GM12878 (cell line): ENCODE measurements around the gene ITPR2. TPM values are rescaled to one million over a fixed set of nuclear protein-coding genes. Genes with fewer than 3 reads are reported as not detected.

Experiments
- ATAC-seq: fragments of 200-7000 bp; cut with Tn5 transposase; 3 replicates; pipeline ENCODE4 v1.9.1; 2020; ENCODE audit warnings: mild to moderate bottlenecking, moderate library complexity
- BruUV-seq: library from RNA; stranded (reverse); fragments of 400-500 nt; replicated peaks from 2 replicates; lab custom pipeline; 2021; lab: Mats Ljungman, UMichigan
- CTCF ChIA-PET: fragments of 300-600 bp; sonication (Branson Sonifier 250); formaldehyde crosslinking; extraction: SDS; loops from one replicate; lab custom pipeline; 2021; ENCODE audit warnings: inconsistent platforms; lab: Yijun Ruan, JAX
- POLR2A ChIA-PET: fragments of 350-600 bp; formaldehyde crosslinking; extraction: SDS; loops from one replicate; lab custom pipeline; 2021; ENCODE audit warnings: inconsistent platforms; lab: Charles Lee
- RAD21 ChIA-PET: fragments of 300-600 bp; sonication (Branson Sonifier 250); formaldehyde crosslinking; loops from one replicate; lab custom pipeline; 2023; ENCODE audit warnings: antibody characterized with exemption; ENCODE audit not compliant: unreplicated experiment; lab: Charles Lee
- SMC1A ChIA-PET: fragments of 300-600 bp; sonication (Branson Sonifier 250); formaldehyde crosslinking; loops from one replicate; lab custom pipeline; 2023; ENCODE audit not compliant: unreplicated experiment, uncharacterized antibody; lab: Charles Lee
- DNase-seq: peaks from one replicate; pipeline ENCODE4 v3.0.0-alpha.2; 2011; ENCODE audit warnings: low read depth, low spot score
- FAIRE-seq: peaks from 3 replicates; lab custom pipeline; 2011; peaks lifted over from hg19 to GRCh38; lab: Jason Lieb, UNC
- H2AFZ ChIP-seq: 2 replicates; pipeline ENCODE4 v1.6.0; 2011; ENCODE audit warnings: low read depth, low read length, control low read depth; ENCODE audit not compliant: control insufficient read depth
- H3K27ac ChIP-seq: 2 replicates; pipeline ENCODE4 v1.5.1; 2011; ENCODE audit warnings: control low read depth; ENCODE audit not compliant: control insufficient read depth, insufficient read depth
- H3K27me3 ChIP-seq, 2 experiments: replicated peaks in 1 of 2; 2 replicates each; pipeline versions ENCODE4 v1.6.0 to v1.6.1; 2011; ENCODE audit warnings: low read length in 1 of 2; ENCODE audit not compliant: control insufficient read depth in 2 of 2, insufficient read depth in 2 of 2
- H3K36me3 ChIP-seq, 2 experiments: 2 replicates each; pipeline ENCODE4 v1.5.1; 2011; ENCODE audit warnings: low read length in 1 of 2; ENCODE audit not compliant: control insufficient read depth in 2 of 2, insufficient read depth in 2 of 2
- H3K4me1 ChIP-seq: 2 replicates; pipeline ENCODE4 v1.6.1; 2011; ENCODE audit warnings: mild to moderate bottlenecking, low read length, moderate library complexity, mixed read lengths; ENCODE audit not compliant: control insufficient read depth, insufficient read depth
- H3K4me2 ChIP-seq: 2 replicates; pipeline ENCODE4 v1.6.0; 2011; ENCODE audit warnings: control low read depth; ENCODE audit not compliant: control insufficient read depth, insufficient read depth
- H3K4me3 ChIP-seq: fragments of 200-600 bp; sonication (generic); 2 replicates; pipeline ENCODE4 v1.5.1; 2016
- H3K79me2 ChIP-seq: 2 replicates; pipeline ENCODE4 v1.6.0; 2011; ENCODE audit warnings: low read length; ENCODE audit not compliant: control insufficient read depth, insufficient read depth
- H3K9ac ChIP-seq: 2 replicates; pipeline ENCODE4 v1.8.0; 2011; ENCODE audit warnings: low read length, control low read depth, mixed read lengths; ENCODE audit not compliant: control insufficient read depth, insufficient read depth
- H3K9me3 ChIP-seq: replicated peaks from 3 replicates; pipeline ENCODE4 v1.5.1; 2011; ENCODE audit warnings: mild to moderate bottlenecking, low read length; ENCODE audit not compliant: control insufficient read depth, insufficient read depth
- H4K20me1 ChIP-seq: 2 replicates; pipeline ENCODE4 v1.6.0; 2011; ENCODE audit not compliant: control insufficient read depth, insufficient read depth
- BACH1 ChIP-seq: fragments of 450-650 bp; IDR thresholded peaks from 2 replicates; pipeline ENCODE4 v1.6.1; 2017; ENCODE audit warnings: mild to moderate bottlenecking, borderline replicate concordance
- IRF4 ChIP-seq: IDR thresholded peaks from 2 replicates; pipeline ENCODE4 v1.6.1; 2011; ENCODE audit warnings: low read depth, low read length
- MLLT1 ChIP-seq: fragments of 450-650 bp; IDR thresholded peaks from 2 replicates; pipeline ENCODE4 v1.6.1; 2016; ENCODE audit warnings: mild to moderate bottlenecking
- MTA3 ChIP-seq: IDR thresholded peaks from 2 replicates; pipeline ENCODE4 v1.6.1; 2012; ENCODE audit warnings: low read length, inconsistent platforms, borderline replicate concordance
- NFYA ChIP-seq: IDR thresholded peaks from 2 replicates; pipeline ENCODE4 v1.6.1; 2011; ENCODE audit warnings: low read depth, mild to moderate bottlenecking, low read length, improper control_type of control experiment, borderline replicate concordance
- PKNOX1 ChIP-seq: fragments of 450-650 bp; IDR thresholded peaks from 2 replicates; pipeline ENCODE4 v1.6.1; 2016; ENCODE audit warnings: mild to moderate bottlenecking
- WGBS: methylation state at CpG from one replicate; pipeline ENCODE4 v1.1.6; 2016; ENCODE audit warnings: low lambda C conversion rate; ENCODE audit not compliant: insufficient replicate concordance, insufficient coverage; ENCODE audit errors: missing lambda C conversion rate; 5-methylcytosine and 5-hydroxymethylcytosine counted together
- in situ Hi-C: fragments of 300-500 bp; cut with MboI; formaldehyde crosslinking; loops from 9 replicates; pipeline ENCODE4 v1.14.3; 2018; ENCODE audit warnings: mixed read lengths
- intact Hi-C: fragments of 100-400 bp; cut with micrococcal nuclease; formaldehyde crosslinking; loops from one replicate; pipeline ENCODE4 v1.14.2; 2022; ENCODE audit not compliant: unreplicated experiment
- polyA plus RNA-seq, 11 experiments: library from polyadenylated mRNA; depleted of rRNA in 4 of 11; unstranded in 6 of 11; stranded (reverse) in 5 of 11; fragments of >200 nt; fragmentation: Nextera tagmentation in 4 of 11; fragmentation: Illumina TruSeq in 1 of 11; extraction: Ambion mirVana in 4 of 11; extraction: Trizol in 1 of 11; gene quantifications; 1 replicate in 1 of 11; 2 replicates in 10 of 11; pipeline versions ENCODE4 v1.2.1 to v1.2.3, GENCODE V29; 2011 to 2016; ENCODE audit warnings: inconsistent platforms in 2 of 11, missing spikeins in 2 of 11, low read depth in 1 of 11
- total RNA-seq, 4 experiments: library from RNA; depleted of rRNA in 3 of 4; stranded (reverse); fragments of >200 nt in 3 of 4; fragmentation: Illumina TruSeq in 1 of 4; extraction: Trizol in 1 of 4; gene quantifications; 2 replicates each; pipeline versions ENCODE4 v1.2.1 to v1.2.3, GENCODE V29; 2013 to 2021

The ITPR2 gene
- total and polyA plus RNA-seq, 10 of the 15 experiments (the other 5 are each of a cell fraction or from before 2014, with no cell fraction given), result 7.5 to 76.2 (median 47.1) TPM

GRCh38 chr12:26717757-26718156, 115.2 kb downstream of the ITPR2 start:
- intact Hi-C loops, result no loop called here
- H3K27ac ChIP-seq, result no peak overlapping the region
- POLR2A ChIA-PET, result interaction anchor here (1.8 kb wide), 1 partner anchor 115 kb away, joined by 9 read pairs; the partner anchor contains the start of gene ITPR2

More at GRCh38 chr12:26717757-26718156, 115.2 kb downstream of the ITPR2 start:
- no TSS peak for BruUV-seq
- 95% methylated on average over 2 of the region's 2 CpGs for WGBS
- H2AFZ ChIP-seq, result no peak overlapping the region
- no peaks in the 10 kb centered on the region for H4K20me1 ChIP-seq
- H3K4me1 ChIP-seq, result peaks cover 13% of the 10 kb centered on the region
- ChIA-PET SMC1A (interaction anchor here (1.0 to 6.3 kb wide), 7 partner anchors 12 to 125 kb away, joined by 3 to 91 read pairs (median 5); no protein-coding TSS in a partner anchor), RAD21 (interaction anchor here (2.8 to 6.7 kb wide), 2 partner anchors 12 to 113 kb away, joined by 9 to 46 read pairs; no protein-coding TSS in a partner anchor), CTCF (interaction anchor here (0.7 kb wide), 1 partner anchor 419 kb away, joined by 4 read pairs; no protein-coding TSS in a partner anchor)
- no peak for FAIRE-seq
- no peak for DNase-seq
- H3K36me3 ChIP-seq, result peaks cover 3 to 11% of the 10 kb centered on the region in 2 experiments; a peak in 2 of 4 replicates
- no peak overlapping the region for H3K4me2 ChIP-seq
- TF ChIP-seq NFYA (no peak), MTA3 (no peak), BACH1 (no peak), MLLT1 (no peak), IRF4 (no peak), PKNOX1 (no peak)
- H3K9ac ChIP-seq, result no peak overlapping the region
- no peaks in the 10 kb centered on the region for H3K79me2 ChIP-seq
- in situ Hi-C loops, result no loop called here
- H3K4me3 ChIP-seq, result no peak overlapping the region
- no peaks in the 10 kb centered on the region for H3K27me3 ChIP-seq
- ATAC-seq, result no peak
- H3K9me3 ChIP-seq, result no peaks in the 10 kb centered on the region; the same call in 2 of the 3 replicates
